ENCODE results near the gene TTC39A.
"Not testable (repeated sequence)": the region's sequence is repeated elsewhere in the genome, so short reads cannot be mapped to it uniquely, and the experiment has no call there.

The TTC39A gene

DNA sequence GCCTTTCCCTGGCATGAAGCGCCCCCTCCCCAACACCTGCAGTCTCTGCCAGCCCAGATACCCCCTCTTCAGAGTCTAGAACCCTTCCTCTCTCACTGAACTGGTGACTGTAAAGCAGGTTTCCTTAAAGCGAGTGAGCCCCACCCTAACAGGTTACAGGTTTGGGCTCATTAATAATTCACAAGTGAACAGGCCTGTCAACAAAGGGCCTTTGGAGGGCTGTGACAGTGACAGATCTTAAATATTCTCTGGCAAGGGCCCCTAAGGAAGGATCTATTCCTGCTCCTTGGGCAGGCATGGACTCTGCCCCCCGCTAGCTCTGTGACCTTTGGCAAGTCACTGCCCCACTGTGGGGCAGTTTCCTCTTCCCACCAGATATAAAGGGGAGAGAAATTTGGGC lies 5.6 kb upstream of the TTC39A start:
- no peak for DNase-seq

DNA sequence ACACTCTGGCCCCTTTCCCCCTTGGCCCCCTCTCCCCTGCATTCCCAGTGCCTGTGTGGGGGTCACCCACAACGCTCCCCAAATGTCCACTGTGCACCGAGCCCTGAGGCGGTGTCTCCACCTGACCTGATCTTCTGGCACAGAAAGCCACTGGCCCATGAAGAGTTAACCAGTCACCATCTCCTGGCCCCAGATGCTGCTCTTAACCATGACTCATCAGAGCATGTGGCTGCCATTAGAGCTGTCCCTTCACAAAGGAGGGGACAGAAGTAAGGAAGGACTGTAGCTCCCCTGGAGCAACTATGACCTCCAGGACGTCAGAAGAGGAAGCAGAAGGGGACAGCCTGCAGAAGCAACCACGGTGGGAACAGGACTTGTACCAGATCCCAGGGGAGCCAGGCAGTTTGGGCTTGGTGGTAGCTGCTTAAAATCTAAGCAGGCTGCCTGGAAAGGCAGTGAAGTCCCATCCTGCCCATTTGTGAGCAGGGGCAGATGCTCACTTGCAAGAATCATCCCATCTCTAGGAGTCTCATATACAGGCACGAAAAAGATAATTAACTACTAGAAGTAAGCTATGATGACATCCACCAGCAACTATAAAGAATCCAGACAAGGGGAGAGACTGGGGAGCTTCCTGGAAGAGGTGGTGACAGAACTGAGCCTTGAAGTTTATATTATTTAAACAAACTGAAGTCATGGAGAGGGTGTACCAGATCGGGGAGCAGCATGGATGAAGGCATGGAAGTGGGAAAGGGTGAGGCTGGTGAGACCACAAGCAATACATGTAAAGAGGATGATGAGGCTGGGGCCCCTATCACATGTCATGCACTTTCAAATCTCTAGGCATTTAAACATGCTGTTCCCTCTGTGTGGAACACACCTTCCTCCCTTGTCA lies 1.1 kb upstream of the TTC39A start:
- no peak for DNase-seq

DNA sequence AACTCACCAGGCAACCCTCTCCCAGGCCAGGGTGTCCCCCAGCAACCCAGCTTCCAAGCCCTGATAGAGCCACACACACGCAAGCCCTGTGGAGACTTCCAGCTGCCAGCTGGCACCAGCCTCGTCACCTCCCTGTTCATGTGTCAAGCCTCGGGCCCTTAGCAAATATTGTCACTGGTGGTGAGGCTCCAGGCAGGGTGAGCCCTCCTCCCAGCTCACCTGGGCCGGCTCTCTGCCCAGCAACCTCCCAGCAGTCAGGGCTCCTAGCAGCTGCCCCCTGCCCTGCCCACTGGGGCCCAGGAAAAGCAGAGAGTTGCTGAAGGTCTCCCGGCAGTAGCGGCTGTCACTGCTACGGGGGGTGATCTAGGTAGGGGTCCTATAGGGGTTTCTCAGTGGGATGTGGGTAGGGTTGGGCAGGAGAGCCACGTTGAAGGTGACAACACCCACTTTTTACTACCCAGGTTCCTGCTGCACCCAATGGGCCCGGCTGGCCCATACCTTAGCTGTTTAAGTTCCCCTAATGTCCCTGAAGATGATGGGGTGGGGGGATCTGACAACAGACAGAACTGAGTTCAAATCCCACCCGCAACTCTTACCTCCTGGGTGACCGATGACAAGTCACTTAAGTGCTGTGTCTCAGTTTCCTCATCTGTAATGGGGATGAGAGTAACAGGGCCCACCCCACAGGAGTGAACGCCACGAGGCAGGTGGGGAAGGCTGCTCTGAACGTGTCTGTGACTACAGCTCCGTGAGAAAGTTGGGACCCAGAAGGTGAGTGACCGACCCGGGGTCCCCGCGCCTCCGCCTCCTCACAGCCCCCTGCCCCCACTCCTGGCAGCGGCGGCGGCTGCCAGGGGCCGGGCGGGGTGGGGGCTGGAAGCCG lies 678 bp downstream of the TTC39A start:
- no peak for DNase-seq

DNA sequence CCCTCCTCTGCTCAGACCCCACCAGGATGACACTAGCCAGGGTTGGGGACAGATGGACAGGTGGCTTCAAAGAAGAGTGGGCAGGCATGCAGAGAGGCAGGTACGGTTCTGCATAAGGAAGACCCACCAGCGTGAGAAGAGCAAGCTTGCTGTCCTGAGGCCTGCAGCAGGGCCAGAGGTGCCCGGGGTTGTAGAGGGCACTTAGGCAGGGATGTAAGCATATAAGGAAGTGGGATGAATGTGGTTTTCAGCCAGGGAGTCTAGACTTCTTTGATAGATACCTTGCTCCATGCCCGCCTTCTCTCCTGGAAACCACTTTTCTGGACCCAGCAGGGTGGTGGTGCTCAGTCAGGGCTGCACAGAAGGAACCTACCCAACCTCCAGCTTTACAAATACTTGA lies 1.4 kb downstream of the TTC39A start:
- DNase-seq = no peak

DNA sequence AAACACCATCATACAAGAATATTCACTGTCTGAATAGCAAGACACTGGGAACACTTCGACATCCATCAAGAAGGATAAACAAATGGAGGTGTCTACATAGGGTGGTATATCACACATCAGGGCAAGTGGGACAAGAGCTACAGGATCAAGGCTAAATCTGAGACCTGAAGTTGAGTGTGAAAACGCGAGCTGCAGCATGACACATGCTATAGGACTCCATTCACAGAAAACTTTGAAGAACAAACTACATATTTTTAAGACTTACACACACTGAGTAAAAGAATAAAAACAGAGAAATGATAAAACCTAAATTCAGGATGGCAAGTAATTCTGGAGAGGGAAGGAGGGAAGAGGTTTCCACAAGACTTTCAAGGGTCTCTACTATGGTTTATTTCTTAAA lies 2.1 kb downstream of the TTC39A start:
- DNase-seq = no peak

DNA sequence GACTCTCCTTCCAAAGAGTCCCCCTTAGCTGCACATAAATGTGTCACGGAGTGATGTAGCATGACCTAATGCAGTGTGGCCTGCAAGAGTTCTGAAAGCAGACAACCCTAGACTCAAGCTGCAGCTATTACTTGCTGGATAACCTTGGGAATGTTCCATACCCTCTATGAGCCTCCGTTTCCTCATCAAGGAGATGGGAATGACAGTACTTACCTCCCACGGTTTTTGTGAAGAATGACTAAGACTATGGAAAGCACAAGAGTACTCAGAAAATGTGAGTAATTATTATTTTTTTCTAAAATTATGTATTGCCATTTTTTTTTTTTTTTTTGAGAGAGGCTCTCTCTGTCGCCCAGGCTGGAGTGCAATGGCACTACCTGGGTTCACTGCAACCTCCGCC lies 3.0 kb downstream of the TTC39A start:
- no peak for DNase-seq

DNA sequence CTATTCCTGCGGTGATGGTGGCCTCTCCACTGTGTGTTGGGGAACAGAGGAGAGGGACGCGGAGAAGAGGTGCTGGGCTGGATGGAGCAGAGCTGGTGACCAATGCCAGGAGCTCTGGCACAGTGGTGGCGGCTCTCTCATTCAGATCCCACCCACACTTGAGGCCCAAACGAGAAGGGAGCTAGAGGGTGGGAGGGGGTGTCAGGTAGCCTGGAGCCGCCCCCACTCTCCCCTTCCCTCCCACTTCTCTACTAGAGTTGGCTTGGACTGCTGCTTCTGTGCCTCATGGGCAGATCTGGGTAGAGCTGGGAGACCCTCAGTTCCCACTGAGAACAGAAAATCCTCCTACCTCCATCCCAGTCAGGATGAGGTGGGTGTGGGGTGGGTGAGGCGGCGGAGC lies 3.5 kb downstream of the TTC39A start:
- no peak for DNase-seq

DNA sequence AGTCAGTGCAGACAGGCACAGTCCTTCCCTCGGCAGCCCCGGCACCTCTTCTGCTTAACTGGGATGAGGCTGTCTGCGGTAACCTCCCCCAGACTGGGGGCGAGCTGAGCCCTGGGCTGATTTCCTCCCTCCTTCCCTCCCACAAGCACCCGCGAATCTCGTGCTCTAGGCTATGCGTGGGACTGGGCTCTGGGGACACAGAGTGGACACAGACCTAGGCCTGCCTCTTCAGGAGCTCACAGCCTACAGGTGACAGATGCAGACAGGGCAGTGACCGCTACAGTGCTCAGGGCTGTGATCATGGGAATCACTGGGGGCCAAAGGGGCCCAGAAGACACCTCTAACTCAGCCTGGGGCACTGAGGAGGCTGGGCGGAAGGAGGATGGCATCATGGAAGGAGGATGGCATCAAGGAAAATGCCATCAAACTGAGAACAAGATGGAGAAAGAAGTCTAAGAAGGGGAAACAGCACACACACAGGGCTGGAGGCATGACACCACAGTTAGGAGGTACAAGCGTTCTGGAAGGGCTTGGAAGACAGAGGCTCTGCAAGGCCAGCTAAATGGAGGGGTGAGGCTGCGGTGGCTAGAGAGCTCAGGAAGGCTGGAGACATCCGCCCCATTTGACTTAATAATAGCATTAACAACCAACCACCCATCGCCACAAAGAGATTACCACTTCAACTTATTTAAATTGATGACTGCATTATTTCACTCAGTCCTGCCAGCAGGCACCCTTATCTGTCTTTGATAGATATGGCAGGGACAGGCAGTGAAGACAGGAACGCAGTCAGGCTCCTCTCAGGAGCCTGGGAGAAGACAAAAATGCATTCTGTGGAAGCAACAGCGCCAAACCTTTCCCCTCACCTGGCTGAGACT lies 4.2 kb downstream of the TTC39A start:
- no peak for DNase-seq

DNA sequence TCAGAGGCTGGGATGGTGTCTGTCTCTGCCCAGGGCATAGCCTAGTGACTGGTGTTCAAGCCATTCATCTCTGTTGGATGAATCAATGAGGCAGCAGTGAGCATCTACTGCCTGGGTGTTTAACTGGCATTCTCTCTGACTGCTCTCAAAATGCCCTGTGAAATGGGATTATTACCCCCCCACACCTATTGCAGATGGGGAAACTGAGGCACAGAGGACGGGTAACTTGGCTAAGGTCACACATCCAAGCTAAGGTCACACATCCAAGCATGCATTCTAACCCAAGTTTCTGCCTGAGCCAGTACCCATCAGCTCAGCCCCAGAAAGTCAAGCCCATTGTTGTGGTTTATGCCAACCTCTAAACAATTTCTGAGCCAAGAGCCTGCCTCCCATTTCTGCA lies 5.0 kb downstream of the TTC39A start:
- DNase-seq = no peak

DNA sequence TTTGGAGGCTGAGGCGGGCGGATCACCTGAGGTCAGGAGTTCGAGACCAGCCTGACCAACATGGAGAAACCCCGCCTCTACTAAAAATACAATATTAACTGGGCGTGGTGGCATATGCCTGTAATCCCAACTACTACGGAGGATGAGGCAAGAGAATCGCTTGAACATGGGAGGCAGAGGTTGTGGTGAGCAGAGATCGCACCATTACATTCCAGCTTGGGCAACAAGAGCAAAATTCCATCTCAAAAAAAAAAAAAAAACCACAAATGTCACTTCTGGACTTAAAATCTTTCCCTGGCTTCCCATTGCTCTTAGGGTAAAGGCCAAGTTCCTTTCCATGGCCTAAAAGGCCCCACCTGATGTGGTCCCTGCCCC lies 5.4 kb downstream of the TTC39A start:
- not testable (repeated sequence) for DNase-seq

DNA sequence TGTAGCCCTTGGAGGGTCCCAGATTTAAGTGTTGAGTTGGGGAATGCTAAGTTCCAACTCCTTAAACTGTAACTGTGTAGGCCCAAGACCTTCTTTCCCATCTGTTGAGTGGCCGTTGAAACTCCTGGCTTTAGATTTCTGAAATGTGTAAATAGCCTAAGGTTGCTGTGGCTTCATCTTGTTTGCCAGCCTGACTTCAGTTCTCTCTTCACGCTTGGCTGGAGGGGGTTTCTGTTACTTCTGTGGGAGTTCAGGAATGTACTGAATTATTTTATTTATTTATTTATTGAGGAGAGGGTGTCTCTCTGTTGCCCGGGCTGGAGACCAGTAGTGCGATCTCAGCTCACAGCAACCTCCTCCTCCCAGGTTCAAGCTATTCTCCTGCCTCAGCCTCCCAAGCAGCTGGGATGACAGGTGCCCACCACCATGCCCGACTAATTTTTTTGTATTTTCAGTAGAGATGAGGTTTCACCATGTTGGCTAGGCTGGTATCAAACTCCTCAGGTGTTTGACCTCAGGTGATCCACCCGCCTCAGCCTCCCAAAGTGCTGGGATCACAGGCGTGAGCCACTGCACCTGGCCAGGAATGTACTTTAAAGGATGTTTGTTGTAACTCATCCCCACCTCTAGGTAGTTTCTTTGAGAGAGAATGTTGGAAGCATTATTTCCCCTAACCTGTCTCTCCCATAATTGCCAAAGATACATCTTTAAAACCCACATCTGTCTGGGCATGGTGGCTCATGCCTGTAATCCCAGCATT lies 5.9 kb downstream of the TTC39A start:
- no peak for DNase-seq

DNA sequence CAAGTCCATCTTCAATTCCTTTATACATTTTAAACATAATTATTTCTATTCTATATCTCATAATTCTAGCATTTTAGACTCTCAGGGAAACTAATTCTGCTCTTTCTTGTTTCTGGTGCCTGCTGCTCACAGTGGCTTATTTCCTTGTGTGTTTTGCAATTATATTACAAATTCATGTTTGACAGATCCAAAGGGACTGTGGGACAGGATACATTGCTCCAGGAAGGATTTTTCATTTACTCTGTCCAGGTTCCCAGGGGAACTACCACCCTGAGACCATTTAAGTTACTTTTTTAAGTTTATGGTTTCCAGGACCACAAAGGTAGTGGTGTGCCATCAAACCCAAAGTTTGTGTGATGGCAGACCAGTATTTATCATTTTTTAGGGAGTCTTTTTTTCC lies 6.6 kb downstream of the TTC39A start:
- no peak for DNase-seq

DNA sequence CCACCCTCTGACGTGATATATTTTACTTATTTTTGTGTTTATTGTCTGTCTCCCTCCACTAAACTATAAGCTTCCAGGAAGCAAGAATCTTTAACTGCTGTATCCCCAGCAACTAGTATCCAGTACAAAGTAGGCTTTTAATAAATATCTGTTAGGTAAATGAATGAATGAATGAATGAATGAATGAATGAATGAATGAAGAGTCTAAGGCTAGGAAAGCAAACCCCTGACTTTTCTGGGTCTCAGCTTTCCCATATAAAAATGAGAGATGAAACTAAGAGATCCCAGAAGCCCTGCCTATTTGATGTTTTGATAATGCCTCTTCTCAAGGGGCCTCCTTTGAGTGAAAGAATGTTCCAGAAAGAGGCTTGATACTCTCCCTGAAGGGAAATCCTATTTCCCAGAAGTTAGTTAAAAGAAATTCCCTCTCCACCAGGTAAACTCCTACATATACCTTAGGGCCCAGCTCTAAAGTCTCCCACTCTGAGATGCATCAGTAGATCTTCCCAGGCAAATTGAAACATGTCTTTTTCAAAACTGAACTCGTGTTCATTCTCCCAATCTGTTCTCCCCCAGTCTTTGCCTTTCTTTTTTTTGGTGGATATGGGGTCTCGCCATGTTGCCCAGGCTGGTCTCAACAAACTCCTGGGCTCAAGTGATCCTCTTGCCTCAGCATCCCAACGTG lies 7.8 kb downstream of the TTC39A start:
- no peak for DNase-seq

DNA sequence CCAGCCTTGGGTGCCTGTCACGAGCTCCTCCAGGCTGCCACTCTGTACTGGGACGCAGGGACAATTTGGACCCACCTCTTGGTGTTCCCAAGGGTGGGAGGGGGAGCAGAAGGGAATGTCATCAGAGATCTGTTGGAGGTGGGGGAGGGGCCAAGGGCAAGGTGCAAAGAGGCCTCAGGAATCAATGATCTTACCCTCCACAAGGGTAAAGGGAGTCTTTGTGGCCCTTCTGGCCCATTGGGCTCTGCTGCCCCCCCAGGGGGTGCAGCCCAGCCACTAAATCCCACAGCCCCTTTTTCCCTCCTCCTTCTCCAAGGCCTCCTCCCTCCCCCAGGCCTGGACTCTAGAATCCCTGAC lies 8.5 kb downstream of the TTC39A start:
- no peak for DNase-seq

DNA sequence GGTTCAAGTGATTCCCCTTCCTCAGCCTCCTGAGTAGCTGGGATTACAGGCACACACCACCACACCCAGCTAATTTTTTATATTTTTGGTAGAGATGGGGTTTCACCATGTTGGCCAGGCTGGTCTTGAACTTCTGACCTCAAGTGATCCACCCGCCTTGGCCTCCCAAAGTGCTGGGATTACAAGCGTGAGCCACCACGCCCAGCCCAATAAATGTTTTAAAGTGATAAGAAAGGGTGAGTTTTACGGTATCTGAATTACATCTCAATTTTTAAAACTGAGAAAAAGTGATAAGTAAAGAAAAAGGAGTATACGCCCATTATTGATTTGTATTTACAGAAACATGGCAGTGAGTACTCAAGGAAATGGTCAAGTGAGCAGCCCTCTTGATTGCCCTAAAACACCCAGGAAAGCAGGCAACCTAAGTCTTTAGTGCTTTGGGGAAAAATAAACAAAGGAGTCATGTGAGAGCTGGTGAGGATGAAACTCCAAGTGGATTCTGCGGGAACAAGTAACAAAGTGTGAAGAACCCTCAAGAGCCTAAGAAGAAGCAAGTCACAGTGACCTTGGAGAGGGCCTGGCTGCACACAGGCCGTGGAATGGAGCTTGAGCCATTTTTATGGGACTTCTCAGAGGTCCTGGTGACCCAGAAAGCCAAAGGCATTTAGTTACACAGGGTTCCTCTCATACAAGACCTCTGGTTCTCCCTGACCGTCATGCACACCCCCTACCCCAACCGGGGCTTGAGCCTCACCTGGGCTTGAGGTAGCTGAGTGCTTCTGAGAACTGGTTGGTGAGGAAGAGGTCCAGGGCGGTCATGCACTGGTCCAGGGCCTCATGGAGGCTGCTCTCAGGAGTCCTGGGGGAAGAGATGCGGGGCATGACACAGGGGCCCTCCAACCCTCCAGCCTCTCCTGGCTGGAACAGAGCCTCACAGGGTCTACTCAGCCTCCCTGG lies 9.1 kb downstream of the TTC39A start:
- no peak for DNase-seq

DNA sequence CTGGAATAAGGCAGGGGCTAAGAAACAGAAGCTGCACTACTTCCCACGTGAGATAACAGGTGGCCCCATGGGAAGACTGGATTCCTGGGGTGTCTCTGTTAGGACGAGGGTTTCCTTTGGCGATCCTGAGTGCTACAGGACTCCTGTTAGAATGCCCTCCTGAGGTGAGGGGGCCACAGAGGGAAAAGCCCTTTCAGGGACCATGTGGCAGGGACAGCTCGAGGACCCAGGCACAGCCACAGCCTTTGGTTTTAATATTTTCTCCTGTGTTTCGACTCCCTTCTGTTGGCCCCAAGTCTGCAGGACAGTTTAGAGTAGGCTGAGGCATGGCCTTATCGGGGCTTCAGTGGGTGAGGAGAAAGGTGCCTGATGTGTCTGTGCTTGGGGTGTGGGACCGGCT lies 12.6 kb downstream of the TTC39A start:
- DNase-seq = no peak

DNA sequence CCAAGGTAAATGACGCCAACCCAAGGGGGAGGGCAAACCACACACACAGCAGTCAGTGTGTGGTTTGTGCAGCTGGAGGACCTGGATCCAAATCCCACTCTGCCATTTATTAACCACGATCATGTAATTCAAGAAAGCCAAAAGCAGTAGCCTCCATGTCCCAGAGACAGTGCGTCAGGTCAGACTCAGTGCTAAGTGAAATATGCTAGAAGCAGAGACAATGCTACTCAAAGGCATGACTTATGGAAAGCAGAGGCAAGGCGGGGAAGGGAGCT lies 13.6 kb downstream of the TTC39A start:
- no peak for DNase-seq

DNA sequence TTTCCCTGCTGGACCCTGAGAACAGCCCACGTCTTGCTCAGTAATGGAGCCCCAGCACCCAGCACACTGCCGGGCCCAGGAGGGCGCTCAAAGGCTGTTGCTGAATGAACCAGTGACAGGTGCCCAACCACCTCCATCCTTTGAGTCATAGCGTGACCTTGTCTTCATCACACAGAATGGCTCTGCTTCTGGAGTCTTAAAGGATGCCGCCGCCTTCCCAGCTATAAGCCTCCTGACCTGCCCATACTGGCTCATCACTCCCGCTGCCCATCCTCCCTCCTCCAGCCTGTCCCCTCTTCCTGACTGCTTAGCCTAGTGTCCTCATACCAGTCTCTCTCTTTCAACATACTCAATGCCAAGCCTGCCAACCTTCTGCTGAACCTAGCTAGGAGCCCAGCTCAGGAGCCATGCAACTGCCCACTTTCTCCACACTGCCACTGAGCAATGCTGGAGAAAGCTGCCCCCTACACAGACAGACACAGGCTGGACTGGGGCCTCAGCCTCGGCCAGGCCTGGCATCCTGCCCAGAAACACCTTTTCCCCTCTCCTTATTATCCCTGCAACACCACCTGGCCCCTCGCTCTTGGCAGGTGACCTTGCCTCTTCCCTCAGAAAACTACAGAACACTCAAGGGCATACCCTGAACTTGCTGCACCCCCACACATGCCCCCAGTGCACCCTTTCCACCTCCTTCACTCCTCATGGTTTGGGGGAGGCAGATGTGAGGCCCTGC lies 14.1 kb downstream of the TTC39A start:
- DNase-seq = no peak

DNA sequence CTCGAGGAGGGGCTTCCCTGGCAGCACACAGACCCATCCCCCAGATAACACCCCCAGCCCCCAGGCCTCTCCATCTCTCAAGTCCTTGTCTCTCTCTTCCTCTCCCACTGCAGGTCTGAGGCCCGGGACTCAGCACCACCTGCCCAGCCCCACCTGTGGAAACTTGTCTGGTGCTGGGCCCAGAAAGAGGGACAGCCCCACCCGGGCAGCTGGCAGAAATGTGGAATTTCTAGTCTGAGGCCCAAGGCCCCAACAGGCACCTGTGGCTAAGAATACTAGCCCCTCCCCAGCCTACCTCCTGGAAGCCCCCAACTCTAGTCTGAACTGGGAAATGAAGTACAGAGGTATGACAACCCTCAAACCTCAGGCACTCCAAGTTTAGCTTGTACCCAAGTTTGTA lies 15.4 kb downstream of the TTC39A start:
- no peak for DNase-seq

Data from GOT3 (cell line).